ENCODE data around the gene EIF3L. TPM values are rescaled to one million over a fixed set of nuclear protein-coding genes. Genes with fewer than 3 reads are reported as not detected.

The EIF3L gene
- total and polyA plus RNA-seq, 9 of the 15 experiments (the other 6 are each of a cell fraction or from before 2014, with no cell fraction given): 257 to 699 (median 368) TPM

GRCh38 chr22:37817705-37818408, 31.4 kb upstream of the EIF3L start (continued):
- no peak for TF ChIP-seq SMAD1 (IDR thresholded peaks at IDR 0.05; ENCODE audit: low read depth, low read length, partially characterized antibody)
- TF ChIP-seq NR0B1 (IDR thresholded peaks at IDR 0.05; ENCODE audit: partially characterized antibody): no peak
- TF ChIP-seq E2F3 (CRISPR knock-in tag; IDR thresholded peaks at IDR 0.05): no peak
- no peak for TF ChIP-seq BRCA1 (IDR thresholded peaks at IDR 0.05)
- TF ChIP-seq BRCA1 (CRISPR knock-in tag; IDR thresholded peaks at IDR 0.05): no peak
- TF ChIP-seq GATA2 (CRISPR knock-in tag; IDR thresholded peaks at IDR 0.05): 0 out of 2 replicates have a peak, but pooled peaks have one; percentile 19
- no peak for TF ChIP-seq ZNF431 (CRISPR knock-in tag; IDR thresholded peaks at IDR 0.05)
- TF ChIP-seq MAZ (CRISPR knock-in tag; conservative IDR thresholded peaks at IDR 0.05 in 1 of 2, IDR thresholded peaks at IDR 0.05 in 1 of 2): peak; percentile 82 to 96
- TF ChIP-seq ZNF507 (tag; conservative IDR thresholded peaks at IDR 0.05): no peak
- TF ChIP-seq, protein P1, sequence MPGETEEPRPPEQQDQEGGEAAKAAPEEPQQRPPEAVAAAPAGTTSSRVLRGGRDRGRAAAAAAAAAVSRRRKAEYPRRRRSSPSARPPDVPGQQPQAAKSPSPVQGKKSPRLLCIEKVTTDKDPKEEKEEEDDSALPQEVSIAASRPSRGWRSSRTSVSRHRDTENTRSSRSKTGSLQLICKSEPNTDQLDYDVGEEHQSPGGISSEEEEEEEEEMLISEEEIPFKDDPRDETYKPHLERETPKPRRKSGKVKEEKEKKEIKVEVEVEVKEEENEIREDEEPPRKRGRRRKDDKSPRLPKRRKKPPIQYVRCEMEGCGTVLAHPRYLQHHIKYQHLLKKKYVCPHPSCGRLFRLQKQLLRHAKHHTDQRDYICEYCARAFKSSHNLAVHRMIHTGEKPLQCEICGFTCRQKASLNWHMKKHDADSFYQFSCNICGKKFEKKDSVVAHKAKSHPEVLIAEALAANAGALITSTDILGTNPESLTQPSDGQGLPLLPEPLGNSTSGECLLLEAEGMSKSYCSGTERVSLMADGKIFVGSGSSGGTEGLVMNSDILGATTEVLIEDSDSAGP (CRISPR knock-in tag; IDR thresholded peaks at IDR 0.05): no peak
- no peak for TF ChIP-seq CBX1 (IDR thresholded peaks at IDR 0.05; ENCODE audit: low read depth)
- TF ChIP-seq FOXA1 (IDR thresholded peaks at IDR 0.05; ENCODE audit: borderline replicate concordance): no peak
- no peak for TF ChIP-seq NCOA6 (IDR thresholded peaks at IDR 0.05)
- TF ChIP-seq NR2C2 (CRISPR knock-in tag; IDR thresholded peaks at IDR 0.05): no peak
- TF ChIP-seq NR2C2 (tag; IDR thresholded peaks at IDR 0.05): no peak
- TF ChIP-seq TFAP4 (CRISPR knock-in tag; IDR thresholded peaks at IDR 0.05; ENCODE audit: borderline replicate concordance): peak; percentile 73
- peak; percentile 80; the same call in 1 of the 2 replicates for TF ChIP-seq KLF13 (tag; IDR thresholded peaks at IDR 0.05; ENCODE audit: borderline replicate concordance, low read depth)
- TF ChIP-seq CSDE1 (IDR thresholded peaks at IDR 0.05): no peak
- no peak for TF ChIP-seq BMI1 (IDR thresholded peaks at IDR 0.05; ENCODE audit: low read length)
- no peak for TF ChIP-seq ZNF212 (CRISPR knock-in tag; IDR thresholded peaks at IDR 0.05)
- TF ChIP-seq TFAM (CRISPR knock-in tag; conservative IDR thresholded peaks at IDR 0.05): no peak
- no peak for TF ChIP-seq ZNF316 (IDR thresholded peaks at IDR 0.05)

Measured in K562 (cell line).